Hematopoietic multipotent progenitor cell treated with erythropoietin and hydrocortisone succinate and interleukin-3 and kit ligand, for 4 days (in vitro differentiated cells): ENCODE results near the gene OR2Z1.
"Not testable (repeated sequence)": the region's sequence is repeated elsewhere in the genome, so short reads cannot be mapped to it uniquely, and the experiment has no call there.

ENCODE experiments used
- DNase-seq: peaks from one replicate; pipeline ENCODE4 v3.0.0-alpha.2; 2015

Gene OR2Z1

GRCh38 chr19:8705304-8705703 is 16.1 kb upstream of the OR2Z1 start:
- DNase-seq: peak; percentile 20

- peak; percentile 55 for DNase-seq
Observed at GRCh38 chr19:8705742-8706141, 15.7 kb upstream of the OR2Z1 start.

DNA sequence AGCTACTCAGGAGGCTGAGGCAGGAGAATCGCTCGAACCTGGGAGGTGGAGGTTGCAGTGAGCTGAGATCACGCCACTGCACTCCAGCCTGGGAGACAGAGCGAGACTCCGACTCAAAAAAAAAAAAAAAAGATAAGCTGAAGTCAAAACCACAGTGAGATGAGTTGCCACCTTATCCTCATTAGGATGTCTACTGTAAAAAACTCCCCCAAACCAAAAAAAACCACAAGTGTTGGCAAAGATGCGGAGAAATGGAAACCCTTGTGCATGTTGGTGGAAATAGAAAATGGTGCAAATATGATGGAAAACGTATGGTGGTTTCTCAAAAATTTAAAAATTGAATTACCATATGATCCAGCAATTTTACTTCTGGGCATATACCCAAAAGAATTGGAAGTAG is 11.1 kb upstream of the OR2Z1 start:
- DNase-seq: not testable (repeated sequence)

- DNase-seq: no peak
Observed at GRCh38 chr19:8722032-8722431, 598 bp downstream of the OR2Z1 start.

GRCh38 chr19:8724276-8724675 is 2.8 kb downstream of the OR2Z1 start:
- DNase-seq: no peak

- DNase-seq: peak; percentile 23
Observed at GRCh38 chr19:8731428-8732169, 10.2 kb downstream of the OR2Z1 start.

GRCh38 chr19:8738377-8738776 is 16.9 kb downstream of the OR2Z1 start:
- no peak for DNase-seq

DNA sequence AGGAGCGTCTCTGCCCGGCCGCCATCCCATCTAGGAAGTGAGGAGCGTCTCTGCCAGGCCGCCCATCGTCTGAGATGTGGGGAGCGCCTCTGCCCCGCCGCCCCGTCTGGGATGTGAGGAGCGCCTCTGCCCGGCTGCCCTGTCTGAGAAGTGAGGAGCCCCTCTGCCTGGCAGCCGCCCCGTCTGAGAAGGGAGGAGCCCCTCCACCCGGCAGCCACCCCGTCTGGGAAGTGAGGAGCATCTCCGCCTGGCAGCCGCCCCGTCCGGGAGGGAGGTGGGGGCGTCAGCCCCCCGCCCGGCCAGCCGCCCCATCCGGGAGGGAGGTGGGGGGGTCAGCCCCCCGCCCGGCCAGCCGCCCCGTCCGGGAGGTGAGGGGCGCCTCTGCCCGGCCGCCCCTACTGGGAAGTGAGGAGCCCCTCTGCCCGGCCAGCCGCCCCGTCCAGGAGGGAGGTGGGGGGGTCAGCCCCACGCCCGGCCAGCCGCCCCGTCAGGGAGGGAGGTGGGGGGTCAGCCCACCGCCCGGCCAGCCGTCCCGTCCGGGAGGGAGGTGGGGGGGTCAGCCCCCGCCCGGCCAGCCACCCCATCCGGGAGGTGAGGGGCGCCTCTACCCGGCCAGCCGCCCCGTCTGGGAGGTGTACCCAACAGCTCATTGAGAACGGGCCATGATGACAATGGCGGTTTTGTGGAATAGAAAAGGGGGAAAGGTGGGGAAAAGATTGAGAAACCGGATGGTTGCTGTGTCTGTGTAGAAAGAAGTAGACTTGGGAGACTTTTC is 18.0 kb downstream of the OR2Z1 start:
- DNase-seq: not testable (repeated sequence)

DNA sequence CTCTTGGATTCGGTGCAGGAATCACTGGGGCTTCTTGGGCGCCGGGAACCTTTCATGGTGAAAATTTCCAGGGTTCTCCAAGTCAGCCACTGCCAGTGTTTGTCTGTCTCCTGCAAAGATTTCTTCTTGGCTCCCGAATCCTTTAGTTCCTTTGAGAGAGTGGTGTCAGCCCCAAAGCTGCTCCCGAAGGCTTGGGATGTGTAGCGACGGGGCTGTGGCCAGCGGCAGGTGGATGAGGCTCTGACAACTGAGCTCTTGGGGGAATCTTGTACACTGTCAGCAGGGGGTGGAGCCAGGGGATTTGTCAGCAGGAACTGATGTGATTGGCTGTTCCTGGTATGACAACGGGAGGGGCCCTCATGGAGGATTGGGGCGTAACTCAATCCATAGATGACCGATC is 45.8 kb downstream of the OR2Z1 start:
- not testable (repeated sequence) for DNase-seq

DNA sequence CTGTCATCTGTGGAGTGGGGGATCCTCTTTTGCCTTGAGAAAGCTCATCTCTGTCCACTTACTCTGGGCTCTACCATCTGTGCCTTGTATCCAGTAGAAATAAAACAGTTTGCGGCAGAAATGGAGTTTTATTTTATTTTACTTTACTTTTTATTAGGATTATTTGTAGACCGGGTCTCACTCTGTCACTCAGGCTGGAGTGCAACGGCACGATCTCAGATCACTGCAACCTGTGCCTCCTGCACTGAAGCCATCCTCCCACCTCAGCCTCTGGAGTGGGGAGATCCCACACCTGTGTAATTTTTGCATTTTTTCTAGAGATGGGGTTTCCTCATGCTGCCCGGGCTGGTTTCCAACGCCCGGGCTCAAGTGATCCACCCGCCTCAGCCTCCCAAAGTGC is 47.8 kb downstream of the OR2Z1 start:
- not testable (repeated sequence) for DNase-seq

DNA sequence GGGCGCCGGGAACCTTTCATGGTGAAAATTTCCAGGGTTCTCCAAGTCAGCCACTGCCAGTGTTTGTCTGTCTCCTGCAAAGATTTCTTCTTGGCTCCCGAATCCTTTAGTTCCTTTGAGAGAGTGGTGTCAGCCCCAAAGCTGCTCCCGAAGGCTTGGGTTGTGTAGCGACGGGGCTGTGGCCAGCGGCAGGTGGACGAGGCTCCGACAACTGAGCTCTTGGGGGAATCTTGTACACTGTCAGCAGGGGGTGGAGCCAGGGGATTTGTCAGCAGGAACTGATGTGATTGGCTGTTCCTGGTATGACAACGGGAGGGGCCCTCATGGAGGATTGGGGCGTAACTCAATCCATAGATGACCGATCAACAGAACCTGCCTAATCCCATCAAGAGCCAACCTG is 52.2 kb downstream of the OR2Z1 start:
- not testable (repeated sequence) for DNase-seq
